Thoracic aorta endothelial cell (primary cell): ENCODE measurements around the gene PRTG. TPM values are rescaled to one million over a fixed set of nuclear protein-coding genes. Genes with fewer than 3 reads are reported as not detected.

Experiments used
- small RNA-seq: library from RNA; depleted of rRNA; stranded (forward); fragments of <200 nt; gene quantifications from one replicate; pipeline ENCODE3, GENCODE V24; 2012
- total RNA-seq: library from RNA; depleted of rRNA; stranded (reverse); fragments of >200 nt; gene quantifications from 2 replicates; pipeline ENCODE4 v1.2.3, GENCODE V29; 2012

PRTG gene, protein sequence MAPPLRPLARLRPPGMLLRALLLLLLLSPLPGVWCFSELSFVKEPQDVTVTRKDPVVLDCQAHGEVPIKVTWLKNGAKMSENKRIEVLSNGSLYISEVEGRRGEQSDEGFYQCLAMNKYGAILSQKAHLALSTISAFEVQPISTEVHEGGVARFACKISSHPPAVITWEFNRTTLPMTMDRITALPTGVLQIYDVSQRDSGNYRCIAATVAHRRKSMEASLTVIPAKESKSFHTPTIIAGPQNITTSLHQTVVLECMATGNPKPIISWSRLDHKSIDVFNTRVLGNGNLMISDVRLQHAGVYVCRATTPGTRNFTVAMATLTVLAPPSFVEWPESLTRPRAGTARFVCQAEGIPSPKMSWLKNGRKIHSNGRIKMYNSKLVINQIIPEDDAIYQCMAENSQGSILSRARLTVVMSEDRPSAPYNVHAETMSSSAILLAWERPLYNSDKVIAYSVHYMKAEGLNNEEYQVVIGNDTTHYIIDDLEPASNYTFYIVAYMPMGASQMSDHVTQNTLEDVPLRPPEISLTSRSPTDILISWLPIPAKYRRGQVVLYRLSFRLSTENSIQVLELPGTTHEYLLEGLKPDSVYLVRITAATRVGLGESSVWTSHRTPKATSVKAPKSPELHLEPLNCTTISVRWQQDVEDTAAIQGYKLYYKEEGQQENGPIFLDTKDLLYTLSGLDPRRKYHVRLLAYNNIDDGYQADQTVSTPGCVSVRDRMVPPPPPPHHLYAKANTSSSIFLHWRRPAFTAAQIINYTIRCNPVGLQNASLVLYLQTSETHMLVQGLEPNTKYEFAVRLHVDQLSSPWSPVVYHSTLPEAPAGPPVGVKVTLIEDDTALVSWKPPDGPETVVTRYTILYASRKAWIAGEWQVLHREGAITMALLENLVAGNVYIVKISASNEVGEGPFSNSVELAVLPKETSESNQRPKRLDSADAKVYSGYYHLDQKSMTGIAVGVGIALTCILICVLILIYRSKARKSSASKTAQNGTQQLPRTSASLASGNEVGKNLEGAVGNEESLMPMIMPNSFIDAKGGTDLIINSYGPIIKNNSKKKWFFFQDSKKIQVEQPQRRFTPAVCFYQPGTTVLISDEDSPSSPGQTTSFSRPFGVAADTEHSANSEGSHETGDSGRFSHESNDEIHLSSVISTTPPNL
- 4.4 and 7.0 TPM in 2 replicates for total RNA-seq

DNA sequence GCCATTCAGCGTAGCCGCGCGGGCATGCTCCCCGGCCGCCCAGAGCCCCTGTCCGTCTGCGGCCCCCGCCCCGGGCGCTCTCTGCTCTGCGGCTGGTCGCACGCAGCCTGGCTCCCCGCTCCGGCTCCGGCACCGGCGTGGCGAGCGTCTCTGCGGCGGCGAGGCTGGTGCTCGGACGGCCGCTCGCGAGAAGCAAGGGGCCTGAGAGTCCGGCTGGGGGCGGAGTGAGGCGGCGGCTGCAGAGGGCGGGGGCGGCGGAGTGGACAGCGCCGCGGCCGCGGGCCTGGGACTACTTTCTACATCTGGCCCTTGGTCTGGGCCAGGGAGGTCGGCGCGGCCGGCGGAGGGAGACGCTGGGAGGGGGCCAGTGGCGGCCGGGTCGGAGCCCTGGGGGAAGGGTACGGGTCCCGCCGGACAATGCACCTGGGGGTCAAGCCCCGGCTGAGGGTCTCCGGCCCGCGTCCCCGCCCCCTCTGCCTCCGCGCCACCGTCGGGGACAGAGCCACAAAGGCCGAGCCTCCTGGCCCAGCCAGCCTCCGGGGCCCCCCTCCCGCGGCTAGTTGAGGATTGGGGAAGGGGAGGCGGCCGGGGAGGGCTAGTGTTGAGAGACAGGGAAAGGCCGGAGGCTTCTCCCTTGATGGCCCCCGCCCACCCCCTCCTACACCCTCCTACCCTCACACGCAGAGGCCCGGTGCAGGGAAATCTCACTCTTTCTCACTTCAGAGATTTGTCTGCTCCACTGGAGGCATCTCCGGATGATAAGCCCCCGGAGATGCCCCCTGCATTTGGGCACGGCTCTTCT lies at the start of gene PRTG:
PRTG (minus strand) TSS at position 226 of the 802 bp plus-strand sequence; CDS start at position 5, 221 bp downstream.

DNA sequence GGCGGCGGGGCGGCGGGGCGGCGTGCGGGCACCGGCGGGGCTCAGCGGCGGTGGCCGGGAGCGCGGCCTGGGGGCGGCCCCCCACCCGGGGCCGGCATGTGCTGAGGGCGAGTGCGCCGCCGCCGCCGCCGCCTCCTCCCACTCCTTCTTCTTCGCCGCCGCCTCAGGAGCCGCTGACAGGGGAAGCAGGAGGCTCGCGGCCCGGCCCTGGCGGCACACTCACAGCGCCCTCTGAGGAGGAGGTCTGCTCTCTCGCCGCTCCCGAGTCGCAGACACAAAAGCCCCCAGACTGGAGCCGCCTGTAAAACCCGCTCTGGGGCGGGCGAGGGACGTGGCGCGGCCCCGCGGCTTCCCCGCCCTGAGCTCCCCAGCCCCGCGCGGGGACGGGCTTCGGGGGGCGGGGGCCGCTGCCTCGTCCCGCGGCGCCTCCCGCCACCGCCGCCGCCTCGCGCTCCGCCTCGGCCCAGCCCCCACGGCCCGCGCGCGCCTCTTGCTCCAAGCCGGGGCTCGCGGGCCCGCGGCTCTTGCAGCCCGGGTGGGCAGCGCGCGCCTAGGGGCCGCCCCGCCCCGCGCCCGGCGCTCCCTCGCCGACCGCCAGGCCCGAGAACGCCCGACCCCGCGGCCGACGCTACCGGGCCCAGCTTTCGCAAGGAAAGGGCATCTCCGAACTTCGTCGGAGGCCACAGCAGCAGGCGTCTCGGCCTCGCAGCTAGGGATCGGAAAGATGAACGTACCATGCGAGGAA lies 154.7 kb downstream of the PRTG start, which contains the start of gene PYGO1:
PYGO1 (minus strand) TSS at position 276 of the 745 bp plus-strand sequence. CDS start 462 bp downstream, outside the sequence.

Small RNA genes within 50 kb of the gene (small RNA-seq; reads per million reads assigned to genes)
- gene AC009997.1 = not detected

Other genes starting within 250 kb of the PRTG start
- gene DNAAF4, start 234.9 kb downstream of the PRTG start, total RNA-seq = 2.4 and 3.2 TPM in 2 replicates
- 3.3 and 6.3 TPM in 2 replicates for gene PYGO1, start 154.8 kb downstream of the PRTG start, total RNA-seq